ENCODE results near the gene KIAA1328. TPM values are rescaled to one million over a fixed set of nuclear protein-coding genes. Genes with fewer than 3 reads are reported as not detected.

KIAA1328 gene
- polyA plus RNA-seq, 1 donor (not counting 4 experiments of a cell fraction or from before 2014, with no cell fraction given), result 5.5 TPM

- Histone ChIP-seq H3K4me2 (ENCODE audit: control insufficient read depth, extremely low read depth, insufficient read depth, low read depth, low read length) (no peak overlapping the region), H2AFZ (ENCODE audit: control insufficient read depth, low read length) (no peak overlapping the region), H3K79me2 (ENCODE audit: control insufficient read depth, insufficient read depth, low read length) (no peaks in the 10 kb centered on the region), H3K9ac (ENCODE audit: control insufficient read depth, extremely low read depth, insufficient read depth, low read length) (no peak overlapping the region), H3K27me3 (ENCODE audit: control insufficient read depth, extremely low read depth, insufficient read depth, low read length) (no peaks in the 10 kb centered on the region), H3K4me3 (ENCODE audit: control insufficient read depth in 2 of 3, extremely low read depth in 1 of 3, insufficient read depth in 2 of 3, low read depth in 1 of 3, low read length in 3 of 3) (no peak overlapping the region), H3K27ac (ENCODE audit: control insufficient read depth, insufficient read depth, low read length) (no peak overlapping the region), H3K36me3 (ENCODE audit: control insufficient read depth in 2 of 2, extremely low read depth in 1 of 2, insufficient read depth in 2 of 2, low read length in 2 of 2) (no peaks in the 10 kb centered on the region), H3K4me1 (ENCODE audit: control insufficient read depth, extremely low read depth, insufficient read depth, low read length) (peaks cover 11% of the 10 kb centered on the region), H4K20me1 (ENCODE audit: control insufficient read depth, extremely low read depth, insufficient read depth, low read length) (no peaks in the 10 kb centered on the region), H3K9me3 (ENCODE audit: control insufficient read depth, low read depth, low read length) (no peaks in the 10 kb centered on the region), H3K9me1 (ENCODE audit: control insufficient read depth, extremely low read depth, insufficient read depth, low read length) (no peaks in the 10 kb centered on the region)
- dilution Hi-C loops (cut with MboI; ENCODE audit: extremely low pct_ligation_motif_present, low sequenced_read_pairs), result no loop called here
- DNase-seq (ENCODE audit: low read depth, low spot score), result no peak
- no peak for TF ChIP-seq CTCF (optimal IDR thresholded peaks at IDR 0.05 in 1 of 3, IDR thresholded peaks at IDR 0.05 in 1 of 3, conservative IDR thresholded peaks at IDR 0.05 in 1 of 3; ENCODE audit: extremely low read depth in 1 of 3, insufficient read depth in 2 of 3, low read length in 3 of 3)
- TF ChIP-seq EZH2 (IDR thresholded peaks at IDR 0.05; ENCODE audit: low read length), result no peak
- no peak for FAIRE-seq
Measured at GRCh38 chr18:37122877-37123276, 293.9 kb downstream of the KIAA1328 start.

- peak; percentile 25 for DNase-seq (ENCODE audit: low read depth, low spot score)
- no peak overlapping the region for H3K4me3 ChIP-seq (ENCODE audit: control insufficient read depth in 2 of 3, extremely low read depth in 1 of 3, insufficient read depth in 2 of 3, low read depth in 1 of 3, low read length in 3 of 3)
- no peak for TF ChIP-seq CTCF (optimal IDR thresholded peaks at IDR 0.05 in 1 of 3, IDR thresholded peaks at IDR 0.05 in 1 of 3, conservative IDR thresholded peaks at IDR 0.05 in 1 of 3; ENCODE audit: extremely low read depth in 1 of 3, insufficient read depth in 2 of 3, low read length in 3 of 3)
- TF ChIP-seq EZH2 (IDR thresholded peaks at IDR 0.05; ENCODE audit: low read length), result no peak
- H3K27ac ChIP-seq (ENCODE audit: control insufficient read depth, insufficient read depth, low read length), result no peak overlapping the region
- dilution Hi-C loops (cut with MboI; ENCODE audit: extremely low pct_ligation_motif_present, low sequenced_read_pairs), result no loop called here
- no peak overlapping the region for H2AFZ ChIP-seq (ENCODE audit: control insufficient read depth, low read length)
- H3K27me3 ChIP-seq (ENCODE audit: control insufficient read depth, extremely low read depth, insufficient read depth, low read length), result no peaks in the 10 kb centered on the region
- no peaks in the 10 kb centered on the region for H3K36me3 ChIP-seq (ENCODE audit: control insufficient read depth in 2 of 2, extremely low read depth in 1 of 2, insufficient read depth in 2 of 2, low read length in 2 of 2)
- no peak overlapping the region for H3K9ac ChIP-seq (ENCODE audit: control insufficient read depth, extremely low read depth, insufficient read depth, low read length)
- H4K20me1 ChIP-seq (ENCODE audit: control insufficient read depth, extremely low read depth, insufficient read depth, low read length), result no peaks in the 10 kb centered on the region
- H3K9me1 ChIP-seq (ENCODE audit: control insufficient read depth, extremely low read depth, insufficient read depth, low read length), result no peaks in the 10 kb centered on the region
- no peaks in the 10 kb centered on the region for H3K79me2 ChIP-seq (ENCODE audit: control insufficient read depth, insufficient read depth, low read length)
- peak overlapping the region; percentile 19 for H3K4me2 ChIP-seq (ENCODE audit: control insufficient read depth, extremely low read depth, insufficient read depth, low read depth, low read length)
- H3K9me3 ChIP-seq (ENCODE audit: control insufficient read depth, low read depth, low read length), result no peaks in the 10 kb centered on the region
- H3K4me1 ChIP-seq (ENCODE audit: control insufficient read depth, extremely low read depth, insufficient read depth, low read length), result peaks cover 11% of the 10 kb centered on the region
- peak; percentile 51 for FAIRE-seq
Measured at GRCh38 chr18:37124516-37124915, 295.6 kb downstream of the KIAA1328 start.
